ENCODE measurements around the gene THOC2. TPM values are rescaled to one million over a fixed set of nuclear protein-coding genes. Genes with fewer than 3 reads are reported as not detected.

The THOC2 gene
- total and polyA plus RNA-seq, 9 of the 15 experiments (the other 6 are each of a cell fraction or from before 2014, with no cell fraction given) = 131 to 234 (median 192) TPM

DNA sequence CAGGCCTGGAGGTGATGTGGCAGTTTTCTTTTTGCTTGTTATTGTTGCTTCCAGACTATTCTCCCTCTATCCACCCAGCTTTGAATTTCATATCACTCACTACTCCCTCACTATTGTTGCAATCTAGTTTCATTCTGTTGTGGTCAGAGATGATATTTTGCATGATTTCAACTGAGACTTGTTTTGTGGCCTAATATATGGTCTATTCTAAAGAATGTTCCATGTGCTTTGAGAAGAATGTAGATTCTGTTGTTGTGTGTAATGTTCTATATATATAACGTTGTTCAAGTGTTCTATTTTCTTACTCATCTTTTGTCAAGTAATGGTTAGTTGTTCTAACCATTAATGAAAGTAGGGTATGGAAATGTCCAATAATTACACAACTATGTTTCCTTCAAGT lies 59.0 kb downstream of the THOC2 start:
- FAIRE-seq (no peak), DNase-seq (ENCODE audit: extremely low read depth in 1 of 4, low spot score in 3 of 4) (no peak), ATAC-seq (no peak)
- ChIA-PET CTCF (ENCODE audit: low intra/inter-chr PET ratio) (no interaction called here), POLR2A (no interaction called here)
- H4K20me1 ChIP-seq (replicated peaks; ENCODE audit: control insufficient read depth, insufficient read depth, low read length) = no peaks in the 10 kb centered on the region
- no peak overlapping the region for H3K9ac ChIP-seq (ENCODE audit: insufficient read depth in 1 of 2, low read depth in 2 of 2, low read length in 2 of 2)
- 88% methylated on average over 1 of the region's 1 CpG for WGBS (ENCODE audit: insufficient coverage, low coverage, missing lambda C conversion rate)
- BruUV-seq (replicated peaks) = no TSS peak
- H3K79me2 ChIP-seq (ENCODE audit: control insufficient read depth, insufficient read depth, low read length) = no peaks in the 10 kb centered on the region
- no peak overlapping the region for H3K4me3 ChIP-seq
- H3K4me1 ChIP-seq (replicated peaks in 1 of 2; ENCODE audit: control insufficient read depth in 2 of 2, insufficient read depth in 2 of 2, low read length in 2 of 2) = no peaks in the 10 kb centered on the region
- no peak overlapping the region for H3K4me2 ChIP-seq (ENCODE audit: insufficient read depth, low read length)
- intact Hi-C loops (cut with micrococcal nuclease) (no loop called here), in situ Hi-C loops (cut with MboI) (no loop called here)
- H3K9me3 ChIP-seq (replicated peaks; ENCODE audit: control insufficient read depth, insufficient read depth, low read depth, low read length) = no peaks in the 10 kb centered on the region
- H2AFZ ChIP-seq (ENCODE audit: low read depth, low read length) = no peak overlapping the region
- no peaks in the 10 kb centered on the region for H3K27me3 ChIP-seq (ENCODE audit: control insufficient read depth in 2 of 2, insufficient read depth in 2 of 2, low read length in 2 of 2)
- H3K9me1 ChIP-seq (ENCODE audit: control insufficient read depth, insufficient read depth, low read length) = no peaks in the 10 kb centered on the region
- H3K36me3 ChIP-seq (ENCODE audit: control insufficient read depth, insufficient read depth, low read length) = peaks cover 89% of the 10 kb centered on the region
- H3K27ac ChIP-seq (ENCODE audit: extremely low read depth, low read depth, low read length) = no peak overlapping the region
- TF ChIP-seq, protein P1, sequence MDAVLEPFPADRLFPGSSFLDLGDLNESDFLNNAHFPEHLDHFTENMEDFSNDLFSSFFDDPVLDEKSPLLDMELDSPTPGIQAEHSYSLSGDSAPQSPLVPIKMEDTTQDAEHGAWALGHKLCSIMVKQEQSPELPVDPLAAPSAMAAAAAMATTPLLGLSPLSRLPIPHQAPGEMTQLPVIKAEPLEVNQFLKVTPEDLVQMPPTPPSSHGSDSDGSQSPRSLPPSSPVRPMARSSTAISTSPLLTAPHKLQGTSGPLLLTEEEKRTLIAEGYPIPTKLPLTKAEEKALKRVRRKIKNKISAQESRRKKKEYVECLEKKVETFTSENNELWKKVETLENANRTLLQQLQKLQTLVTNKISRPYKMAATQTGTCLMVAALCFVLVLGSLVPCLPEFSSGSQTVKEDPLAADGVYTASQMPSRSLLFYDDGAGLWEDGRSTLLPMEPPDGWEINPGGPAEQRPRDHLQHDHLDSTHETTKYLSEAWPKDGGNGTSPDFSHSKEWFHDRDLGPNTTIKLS (IDR thresholded peaks at IDR 0.05; ENCODE audit: borderline replicate concordance, low read depth) = no peak
- TF ChIP-seq, protein P2, sequence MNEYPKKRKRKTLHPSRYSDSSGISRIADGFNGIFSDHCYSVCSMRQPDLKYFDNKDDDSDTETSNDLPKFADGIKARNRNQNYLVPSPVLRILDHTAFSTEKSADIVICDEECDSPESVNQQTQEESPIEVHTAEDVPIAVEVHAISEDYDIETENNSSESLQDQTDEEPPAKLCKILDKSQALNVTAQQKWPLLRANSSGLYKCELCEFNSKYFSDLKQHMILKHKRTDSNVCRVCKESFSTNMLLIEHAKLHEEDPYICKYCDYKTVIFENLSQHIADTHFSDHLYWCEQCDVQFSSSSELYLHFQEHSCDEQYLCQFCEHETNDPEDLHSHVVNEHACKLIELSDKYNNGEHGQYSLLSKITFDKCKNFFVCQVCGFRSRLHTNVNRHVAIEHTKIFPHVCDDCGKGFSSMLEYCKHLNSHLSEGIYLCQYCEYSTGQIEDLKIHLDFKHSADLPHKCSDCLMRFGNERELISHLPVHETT (CRISPR knock-in tag; conservative IDR thresholded peaks at IDR 0.05 in 1 of 2, IDR thresholded peaks at IDR 0.05 in 1 of 2) = no peak
- TF ChIP-seq ZEB2 (IDR thresholded peaks at IDR 0.05) = no peak
- no peak for TF ChIP-seq MTF1 (CRISPR knock-in tag; IDR thresholded peaks at IDR 0.05; ENCODE audit: borderline replicate concordance)
- TF ChIP-seq, protein P3, sequence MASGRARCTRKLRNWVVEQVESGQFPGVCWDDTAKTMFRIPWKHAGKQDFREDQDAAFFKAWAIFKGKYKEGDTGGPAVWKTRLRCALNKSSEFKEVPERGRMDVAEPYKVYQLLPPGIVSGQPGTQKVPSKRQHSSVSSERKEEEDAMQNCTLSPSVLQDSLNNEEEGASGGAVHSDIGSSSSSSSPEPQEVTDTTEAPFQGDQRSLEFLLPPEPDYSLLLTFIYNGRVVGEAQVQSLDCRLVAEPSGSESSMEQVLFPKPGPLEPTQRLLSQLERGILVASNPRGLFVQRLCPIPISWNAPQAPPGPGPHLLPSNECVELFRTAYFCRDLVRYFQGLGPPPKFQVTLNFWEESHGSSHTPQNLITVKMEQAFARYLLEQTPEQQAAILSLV (tag; IDR thresholded peaks at IDR 0.05) = no peak
- TF ChIP-seq, protein P4, sequence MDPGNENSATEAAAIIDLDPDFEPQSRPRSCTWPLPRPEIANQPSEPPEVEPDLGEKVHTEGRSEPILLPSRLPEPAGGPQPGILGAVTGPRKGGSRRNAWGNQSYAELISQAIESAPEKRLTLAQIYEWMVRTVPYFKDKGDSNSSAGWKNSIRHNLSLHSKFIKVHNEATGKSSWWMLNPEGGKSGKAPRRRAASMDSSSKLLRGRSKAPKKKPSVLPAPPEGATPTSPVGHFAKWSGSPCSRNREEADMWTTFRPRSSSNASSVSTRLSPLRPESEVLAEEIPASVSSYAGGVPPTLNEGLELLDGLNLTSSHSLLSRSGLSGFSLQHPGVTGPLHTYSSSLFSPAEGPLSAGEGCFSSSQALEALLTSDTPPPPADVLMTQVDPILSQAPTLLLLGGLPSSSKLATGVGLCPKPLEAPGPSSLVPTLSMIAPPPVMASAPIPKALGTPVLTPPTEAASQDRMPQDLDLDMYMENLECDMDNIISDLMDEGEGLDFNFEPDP (CRISPR knock-in tag; IDR thresholded peaks at IDR 0.05) = no peak
- no peak for TF ChIP-seq ILF3 (IDR thresholded peaks at IDR 0.05; ENCODE audit: borderline replicate concordance)
- TF ChIP-seq, protein P5, sequence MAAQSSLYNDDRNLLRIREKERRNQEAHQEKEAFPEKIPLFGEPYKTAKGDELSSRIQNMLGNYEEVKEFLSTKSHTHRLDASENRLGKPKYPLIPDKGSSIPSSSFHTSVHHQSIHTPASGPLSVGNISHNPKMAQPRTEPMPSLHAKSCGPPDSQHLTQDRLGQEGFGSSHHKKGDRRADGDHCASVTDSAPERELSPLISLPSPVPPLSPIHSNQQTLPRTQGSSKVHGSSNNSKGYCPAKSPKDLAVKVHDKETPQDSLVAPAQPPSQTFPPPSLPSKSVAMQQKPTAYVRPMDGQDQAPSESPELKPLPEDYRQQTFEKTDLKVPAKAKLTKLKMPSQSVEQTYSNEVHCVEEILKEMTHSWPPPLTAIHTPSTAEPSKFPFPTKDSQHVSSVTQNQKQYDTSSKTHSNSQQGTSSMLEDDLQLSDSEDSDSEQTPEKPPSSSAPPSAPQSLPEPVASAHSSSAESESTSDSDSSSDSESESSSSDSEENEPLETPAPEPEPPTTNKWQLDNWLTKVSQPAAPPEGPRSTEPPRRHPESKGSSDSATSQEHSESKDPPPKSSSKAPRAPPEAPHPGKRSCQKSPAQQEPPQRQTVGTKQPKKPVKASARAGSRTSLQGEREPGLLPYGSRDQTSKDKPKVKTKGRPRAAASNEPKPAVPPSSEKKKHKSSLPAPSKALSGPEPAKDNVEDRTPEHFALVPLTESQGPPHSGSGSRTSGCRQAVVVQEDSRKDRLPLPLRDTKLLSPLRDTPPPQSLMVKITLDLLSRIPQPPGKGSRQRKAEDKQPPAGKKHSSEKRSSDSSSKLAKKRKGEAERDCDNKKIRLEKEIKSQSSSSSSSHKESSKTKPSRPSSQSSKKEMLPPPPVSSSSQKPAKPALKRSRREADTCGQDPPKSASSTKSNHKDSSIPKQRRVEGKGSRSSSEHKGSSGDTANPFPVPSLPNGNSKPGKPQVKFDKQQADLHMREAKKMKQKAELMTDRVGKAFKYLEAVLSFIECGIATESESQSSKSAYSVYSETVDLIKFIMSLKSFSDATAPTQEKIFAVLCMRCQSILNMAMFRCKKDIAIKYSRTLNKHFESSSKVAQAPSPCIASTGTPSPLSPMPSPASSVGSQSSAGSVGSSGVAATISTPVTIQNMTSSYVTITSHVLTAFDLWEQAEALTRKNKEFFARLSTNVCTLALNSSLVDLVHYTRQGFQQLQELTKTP (IDR thresholded peaks at IDR 0.05; ENCODE audit: low read depth in 1 of 2, partially characterized antibody in 2 of 2) = no peak
- no peak for TF ChIP-seq NRF1 (conservative IDR thresholded peaks at IDR 0.05 in 1 of 2, IDR thresholded peaks at IDR 0.05 in 1 of 2)
- TF ChIP-seq BHLHE40 (IDR thresholded peaks at IDR 0.05; ENCODE audit: low read length) = no peak
- no peak for TF ChIP-seq SIN3A (IDR thresholded peaks at IDR 0.05; ENCODE audit: borderline replicate concordance in 2 of 2, control insufficient read depth in 1 of 2, low read depth in 2 of 2, low read length in 2 of 2)
